ENCODE measurements around the gene ESR2. TPM values are rescaled to one million over a fixed set of nuclear protein-coding genes. Genes with fewer than 3 reads are reported as not detected.

ESR2 gene
- total RNA-seq, 1 experiment from 2014 or later = 0.15 TPM

DNA sequence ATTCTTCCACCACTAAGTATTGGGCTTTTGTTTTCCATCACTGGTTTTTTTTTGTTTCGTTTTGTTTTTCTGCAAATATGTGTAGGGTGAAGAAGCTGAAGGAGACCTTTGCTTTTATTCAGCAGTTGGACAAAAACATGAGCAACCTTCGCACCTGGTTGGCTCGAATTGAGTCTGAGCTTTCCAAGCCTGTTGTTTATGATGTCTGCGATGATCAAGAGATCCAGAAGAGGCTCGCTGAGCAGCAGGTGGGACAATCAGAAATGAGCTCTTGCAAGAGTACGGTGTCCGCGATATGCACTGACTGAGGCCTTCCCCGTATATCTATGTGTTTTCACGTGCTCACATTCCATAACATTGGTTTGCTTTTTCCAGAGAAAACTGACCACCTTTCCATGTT lies 91.5 kb downstream of the ESR2 start:
- Histone ChIP-seq H3K23me2 (ENCODE audit: insufficient read length, low read depth, low read length, poor library complexity, severe bottlenecking) (no peaks in the 10 kb centered on the region), H3K9me3 (ENCODE audit: control insufficient read depth, low read depth, low read length) (no peaks in the 10 kb centered on the region), H4K20me1 (ENCODE audit: control insufficient read depth, insufficient read depth, insufficient read length) (no peaks in the 10 kb centered on the region), H3K27ac (ENCODE audit: insufficient read length, low read depth, low read length) (no peak overlapping the region), H4K8ac (replicated peaks; ENCODE audit: insufficient read length, low read depth, low read length) (no peak overlapping the region), H2AFZ (ENCODE audit: low read length) (no peak overlapping the region), H2BK120ac (ENCODE audit: low read depth, low read length, poor library complexity, severe bottlenecking) (no peak overlapping the region), H2AK5ac (ENCODE audit: insufficient read length, low read length) (no peak overlapping the region), H3K18ac (ENCODE audit: insufficient read length, low read depth, low read length) (no peak overlapping the region), H3K4me2 (ENCODE audit: insufficient read depth, insufficient read length, low read length) (no peak overlapping the region), H3K23ac (ENCODE audit: insufficient read length, low read depth, low read length) (no peak overlapping the region), H3K4me1 (ENCODE audit: insufficient read depth, low read length) (no peaks in the 10 kb centered on the region; the same call in 1 of the 2 replicates), H3K9ac (ENCODE audit: extremely low read depth, insufficient read length, low read length) (no peak overlapping the region), H4K91ac (ENCODE audit: insufficient read length, low read depth, low read length) (no peak overlapping the region), H3T11ph (ENCODE audit: low read length) (no peak overlapping the region), H2BK12ac (ENCODE audit: insufficient read length, low read depth, low read length) (no peak overlapping the region), H4K5ac (ENCODE audit: insufficient read length, low read depth, low read length) (no peak overlapping the region), H3K79me1 (ENCODE audit: insufficient read depth, low read depth, low read length, poor library complexity, severe bottlenecking) (no peaks in the 10 kb centered on the region), H3K27me3 (ENCODE audit: insufficient read depth, low read length) (no peaks in the 10 kb centered on the region), H3K56ac (ENCODE audit: insufficient read length, low read depth, low read length) (no peak overlapping the region), H3K14ac (ENCODE audit: insufficient read depth, low read length) (no peak overlapping the region), H2BK20ac (ENCODE audit: low read depth, low read length, poor library complexity, severe bottlenecking) (no peak overlapping the region), H2BK5ac (ENCODE audit: insufficient read length, low read length) (no peak overlapping the region), H2BK15ac (ENCODE audit: low read depth, low read length) (no peak overlapping the region), H3K79me2 (ENCODE audit: insufficient read depth, low read length) (no peaks in the 10 kb centered on the region), H3K4ac (ENCODE audit: low read depth, low read length) (no peak overlapping the region)
- Mint-ChIP-seq H3K4me1 (peaks cover 41 to 42% of the 10 kb centered on the region in 2 experiments), H3K4me3 (no peak overlapping the region), H3K36me3 (ENCODE audit: insufficient read depth in 1 of 3, low read depth in 3 of 3) (peaks cover 0 to 11% (median 2%) of the 10 kb centered on the region in 3 experiments; a peak in 2 of 7 replicates), H3K9me3 (no peaks in the 10 kb centered on the region), H3K27ac (peak overlapping the region in 2 of 3 experiments; percentile 46; a peak in 1 of 7 replicates), H3K27me3 (ENCODE audit: low read depth) (no peaks in the 10 kb centered on the region)
- WGBS (ENCODE audit: extremely low coverage, insufficient read length, low lambda C conversion rate) = no CpG with 5 or more reads among the region's 10 CpGs
- TF ChIP-seq, protein P1, sequence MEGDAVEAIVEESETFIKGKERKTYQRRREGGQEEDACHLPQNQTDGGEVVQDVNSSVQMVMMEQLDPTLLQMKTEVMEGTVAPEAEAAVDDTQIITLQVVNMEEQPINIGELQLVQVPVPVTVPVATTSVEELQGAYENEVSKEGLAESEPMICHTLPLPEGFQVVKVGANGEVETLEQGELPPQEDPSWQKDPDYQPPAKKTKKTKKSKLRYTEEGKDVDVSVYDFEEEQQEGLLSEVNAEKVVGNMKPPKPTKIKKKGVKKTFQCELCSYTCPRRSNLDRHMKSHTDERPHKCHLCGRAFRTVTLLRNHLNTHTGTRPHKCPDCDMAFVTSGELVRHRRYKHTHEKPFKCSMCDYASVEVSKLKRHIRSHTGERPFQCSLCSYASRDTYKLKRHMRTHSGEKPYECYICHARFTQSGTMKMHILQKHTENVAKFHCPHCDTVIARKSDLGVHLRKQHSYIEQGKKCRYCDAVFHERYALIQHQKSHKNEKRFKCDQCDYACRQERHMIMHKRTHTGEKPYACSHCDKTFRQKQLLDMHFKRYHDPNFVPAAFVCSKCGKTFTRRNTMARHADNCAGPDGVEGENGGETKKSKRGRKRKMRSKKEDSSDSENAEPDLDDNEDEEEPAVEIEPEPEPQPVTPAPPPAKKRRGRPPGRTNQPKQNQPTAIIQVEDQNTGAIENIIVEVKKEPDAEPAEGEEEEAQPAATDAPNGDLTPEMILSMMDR (conservative IDR thresholded peaks at IDR 0.05) = no peak
- no peak for DNase-seq
